AG04450 (cell line): ENCODE measurements around the gene DPYD. TPM values are rescaled to one million over a fixed set of nuclear protein-coding genes. Genes with fewer than 3 reads are reported as not detected.
A peak's percentile ranks its signal among the peaks of the same experiment; 100 is the strongest.

Experiments used
- CTCF ChIA-PET: fragments of 300-600, 350-600 bp; formaldehyde crosslinking; extraction: SDS; loops from one replicate; lab custom pipeline; 2022; ENCODE audit warnings: antibody characterized with exemption, inconsistent platforms; lab: Charles Lee
- POLR2A ChIA-PET: fragments of 350-600 bp; formaldehyde crosslinking; extraction: SDS; loops from one replicate; lab custom pipeline; 2021; ENCODE audit warnings: antibody characterized with exemption, inconsistent platforms; lab: Yijun Ruan, JAX
- DNase-seq: peaks from one replicate; pipeline ENCODE4 v3.0.0-alpha.2; 2011; ENCODE audit warnings: low read depth, low spot score
- H3K27ac ChIP-seq: one replicate; pipeline ENCODE4 v1.5.1; 2012; ENCODE audit warnings: low read depth, low read length, control low read depth
- H3K27me3 ChIP-seq: one replicate; pipeline ENCODE4 v1.6.0; 2012; ENCODE audit warnings: low read length; ENCODE audit not compliant: control insufficient read depth, insufficient read depth
- H3K4me3 ChIP-seq: 2 replicates; pipeline ENCODE4 v1.5.1; 2011; ENCODE audit warnings: mild to moderate bottlenecking, low read depth, low read length, control low read depth
- H3K9me3 ChIP-seq: 2 replicates; pipeline ENCODE4 v1.5.1; 2012; ENCODE audit warnings: low read length; ENCODE audit not compliant: control insufficient read depth, insufficient read depth
- polyA plus RNA-seq: library from polyadenylated mRNA; depleted of rRNA; stranded (reverse); fragments of >200 nt; gene quantifications from 2 replicates; pipeline ENCODE4 v1.2.3, GENCODE V29; 2011
- TF ChIP-seq, protein P1 (sequence below): IDR thresholded peaks from 2 replicates; pipeline ENCODE4 v1.5.1; 2011; ENCODE audit warnings: low read depth, low read length, control low read depth, inconsistent platforms

The DPYD gene
- polyA plus RNA-seq, 1 experiment, result 21.4 TPM

DNA sequence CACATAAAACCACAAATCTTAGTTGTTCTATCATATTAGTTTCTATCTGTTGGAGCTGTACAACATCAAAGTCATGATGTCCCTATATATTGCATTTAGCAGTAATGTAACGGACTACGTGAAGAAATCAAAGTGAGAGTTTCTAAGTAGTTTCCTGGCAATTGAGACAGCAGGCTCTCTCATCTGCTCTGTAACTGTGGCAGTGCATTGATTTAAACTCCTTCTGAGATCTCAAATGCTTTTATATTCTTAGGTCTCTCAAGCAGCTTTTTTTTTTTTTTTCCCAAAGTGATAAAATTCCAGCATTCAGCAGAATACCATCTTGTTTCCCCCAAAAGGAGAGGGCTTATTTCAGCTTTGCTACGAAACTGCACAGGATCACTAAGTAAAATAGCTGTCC lies 719.2 kb downstream of the DPYD start:
- H3K27ac ChIP-seq, result no peak overlapping the region
- ChIA-PET CTCF (no interaction called here), POLR2A (no interaction called here)
- DNase-seq, result no peak
- no peaks in the 10 kb centered on the region for H3K9me3 ChIP-seq
- H3K27me3 ChIP-seq, result no peaks in the 10 kb centered on the region
- no peak overlapping the region for H3K4me3 ChIP-seq
- TF ChIP-seq, protein P1, sequence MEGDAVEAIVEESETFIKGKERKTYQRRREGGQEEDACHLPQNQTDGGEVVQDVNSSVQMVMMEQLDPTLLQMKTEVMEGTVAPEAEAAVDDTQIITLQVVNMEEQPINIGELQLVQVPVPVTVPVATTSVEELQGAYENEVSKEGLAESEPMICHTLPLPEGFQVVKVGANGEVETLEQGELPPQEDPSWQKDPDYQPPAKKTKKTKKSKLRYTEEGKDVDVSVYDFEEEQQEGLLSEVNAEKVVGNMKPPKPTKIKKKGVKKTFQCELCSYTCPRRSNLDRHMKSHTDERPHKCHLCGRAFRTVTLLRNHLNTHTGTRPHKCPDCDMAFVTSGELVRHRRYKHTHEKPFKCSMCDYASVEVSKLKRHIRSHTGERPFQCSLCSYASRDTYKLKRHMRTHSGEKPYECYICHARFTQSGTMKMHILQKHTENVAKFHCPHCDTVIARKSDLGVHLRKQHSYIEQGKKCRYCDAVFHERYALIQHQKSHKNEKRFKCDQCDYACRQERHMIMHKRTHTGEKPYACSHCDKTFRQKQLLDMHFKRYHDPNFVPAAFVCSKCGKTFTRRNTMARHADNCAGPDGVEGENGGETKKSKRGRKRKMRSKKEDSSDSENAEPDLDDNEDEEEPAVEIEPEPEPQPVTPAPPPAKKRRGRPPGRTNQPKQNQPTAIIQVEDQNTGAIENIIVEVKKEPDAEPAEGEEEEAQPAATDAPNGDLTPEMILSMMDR, result no peak

DNA sequence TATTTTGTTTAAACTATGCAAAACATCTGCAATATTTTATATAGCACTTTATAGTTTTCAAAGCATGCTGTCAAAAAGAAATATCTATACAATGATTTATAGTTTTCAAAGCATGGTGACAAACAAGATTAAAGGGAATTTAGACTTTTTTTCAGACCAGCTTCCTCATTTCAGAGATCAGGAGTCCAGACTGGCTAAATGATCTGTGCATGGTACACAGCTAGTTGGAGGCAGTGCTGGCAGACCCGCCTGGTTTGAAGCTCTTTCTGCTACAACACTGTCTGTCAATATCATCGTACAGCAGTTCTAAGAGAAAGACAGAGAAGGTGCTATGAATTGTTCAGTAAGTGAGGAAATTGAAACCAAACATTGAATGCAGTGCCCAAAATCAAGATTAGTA lies 720.2 kb downstream of the DPYD start:
- TF ChIP-seq, protein P1, result no peak
- Histone ChIP-seq H3K4me3 (no peak overlapping the region), H3K27ac (no peak overlapping the region), H3K27me3 (no peaks in the 10 kb centered on the region), H3K9me3 (no peaks in the 10 kb centered on the region)
- CTCF ChIA-PET, result no interaction called here
- POLR2A ChIA-PET, result no interaction called here
- no peak for DNase-seq

DNA sequence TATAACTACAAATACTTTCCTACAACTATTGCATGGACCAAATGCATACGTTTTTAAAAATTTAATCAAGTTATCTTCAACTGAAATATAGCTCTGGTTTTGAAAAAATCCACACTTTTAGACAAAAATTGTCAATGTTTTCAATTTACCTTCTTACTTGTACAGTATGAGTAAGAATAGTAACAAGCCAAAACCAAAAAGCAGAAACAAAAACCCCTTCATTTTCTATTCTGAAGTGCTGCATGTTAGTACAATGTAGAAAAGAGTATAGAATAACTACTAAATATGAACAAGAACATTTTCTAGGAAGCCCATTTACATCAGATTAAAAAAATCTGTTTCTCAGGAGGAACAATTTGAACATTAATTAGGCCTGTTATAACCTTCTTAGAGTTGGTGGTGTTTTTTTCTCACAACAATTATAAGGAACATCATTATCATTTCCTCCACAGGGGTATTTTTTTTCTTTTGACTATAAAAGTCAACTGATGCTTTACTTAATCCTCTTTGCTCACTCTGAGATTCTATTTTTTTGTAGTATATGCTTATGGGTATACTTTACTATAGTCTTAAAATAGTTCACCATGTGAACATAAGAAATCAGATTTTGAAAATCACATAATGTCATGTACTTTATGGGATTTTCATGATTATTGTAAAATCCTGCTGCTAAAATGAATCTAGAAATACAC lies 723.9 kb downstream of the DPYD start:
- H3K9me3 ChIP-seq, result no peaks in the 10 kb centered on the region
- TF ChIP-seq, protein P1, result no peak
- CTCF ChIA-PET, result interaction anchor here (0.6 kb wide), 1 partner anchor 602 kb away, joined by 5 read pairs; no protein-coding TSS in a partner anchor
- H3K27me3 ChIP-seq, result no peaks in the 10 kb centered on the region
- no peak overlapping the region for H3K27ac ChIP-seq
- no peak overlapping the region for H3K4me3 ChIP-seq
- DNase-seq, result no peak
- POLR2A ChIA-PET, result no interaction called here

DNA sequence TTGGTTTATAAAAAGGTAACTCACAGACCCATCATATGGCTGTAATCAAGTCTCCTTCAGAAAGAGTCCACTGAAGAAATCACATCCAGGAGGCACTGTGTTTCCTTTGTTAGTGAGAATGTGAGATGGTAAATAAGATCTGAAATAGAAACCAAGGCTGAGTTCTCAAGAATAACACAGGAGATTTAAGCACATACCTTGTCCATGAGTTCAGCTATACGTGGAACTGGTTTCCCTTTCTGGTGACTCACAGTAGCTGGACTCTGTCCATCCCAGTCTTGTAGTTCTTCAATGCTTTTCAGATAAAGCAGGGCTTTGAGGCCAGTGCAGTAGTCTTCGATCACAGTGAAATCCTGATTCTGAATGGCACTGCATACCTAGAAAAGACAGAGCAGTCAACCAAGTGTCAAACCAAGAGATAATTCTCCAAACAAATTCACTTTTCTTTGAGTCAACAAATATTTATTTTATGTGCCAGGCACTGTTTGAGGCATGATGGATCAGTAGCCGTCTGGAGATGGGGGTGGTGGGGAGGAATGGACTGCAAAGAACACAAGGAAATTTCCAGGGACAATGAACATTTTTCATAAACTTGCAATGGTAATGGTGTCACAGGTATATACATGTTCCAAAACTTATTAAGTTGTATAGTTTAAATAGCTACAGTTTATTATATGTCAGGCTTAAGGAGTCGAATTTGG lies 727.8 kb downstream of the DPYD start:
- ChIA-PET CTCF (interaction anchor here (1.0 kb wide), 1 partner anchor 51 kb away, joined by 3 read pairs; no protein-coding TSS in a partner anchor), POLR2A (interaction anchor here (0.6 kb wide), 1 partner anchor 381 kb away, joined by 4 read pairs; no protein-coding TSS in a partner anchor)
- Histone ChIP-seq H3K4me3 (peak overlapping the region; percentile 10; the same call in 1 of the 2 replicates), H3K9me3 (no peaks in the 10 kb centered on the region), H3K27ac (peak overlapping the region; percentile 87), H3K27me3 (no peaks in the 10 kb centered on the region)
- TF ChIP-seq, protein P1, result peak; percentile 48
- peak; percentile 93 for DNase-seq

DNA sequence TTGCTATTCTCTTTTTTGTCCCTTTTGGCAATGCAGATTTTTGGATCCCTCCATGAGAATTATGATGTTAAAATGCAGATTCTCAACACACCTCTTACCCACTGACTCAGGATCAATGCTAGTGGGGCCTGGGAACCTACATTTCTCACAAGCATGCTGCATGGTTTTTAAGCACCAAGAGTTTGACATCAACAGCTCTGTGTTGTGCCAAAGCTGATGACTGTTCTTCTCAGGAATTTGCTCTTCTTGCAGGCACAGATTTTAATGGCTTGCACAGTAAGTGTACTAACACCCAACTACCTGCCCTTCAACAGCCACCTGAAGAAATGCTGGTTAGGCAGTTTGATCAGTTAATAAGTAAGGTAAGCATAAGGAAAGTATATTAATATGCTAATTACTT lies 730.5 kb downstream of the DPYD start:
- ChIA-PET POLR2A (no interaction called here), CTCF (interaction anchor here (0.6 kb wide), 1 partner anchor 196 kb away, joined by 3 read pairs; no protein-coding TSS in a partner anchor)
- no peak for DNase-seq
- Histone ChIP-seq H3K27me3 (no peaks in the 10 kb centered on the region), H3K9me3 (no peaks in the 10 kb centered on the region), H3K27ac (no peak overlapping the region), H3K4me3 (no peak overlapping the region)
- TF ChIP-seq, protein P1, result no peak
